ENCODE measurements around the gene CYREN.

The CYREN gene

DNA sequence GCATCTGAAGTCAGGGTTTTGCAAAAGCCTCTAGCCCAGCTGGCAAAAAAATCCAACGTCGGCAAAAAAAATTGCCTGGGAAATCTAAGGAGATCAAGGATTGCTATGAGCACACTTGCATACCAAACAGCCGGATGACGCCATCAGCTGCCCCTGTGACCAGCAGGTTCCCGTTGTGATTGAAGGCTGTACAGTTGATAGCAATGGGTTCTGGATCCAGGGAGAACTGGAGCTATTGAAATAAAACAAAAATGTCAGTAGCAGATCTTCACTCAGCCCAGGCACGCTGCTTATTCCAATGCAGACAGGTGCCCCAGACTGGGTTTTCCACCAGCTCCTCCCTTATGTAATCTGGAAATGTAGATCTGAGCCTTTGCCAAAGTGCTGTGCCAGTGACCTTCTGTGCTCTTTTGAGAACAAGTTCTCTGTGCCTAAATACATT lies 18.7 kb upstream of the CYREN start:
- H3K36me3 ChIP-seq (ENCODE audit: insufficient read depth, low read length) = peaks cover 16% of the 10 kb centered on the region; the same call in 1 of the 2 replicates
- no peak overlapping the region for H3K4me3 ChIP-seq (ENCODE audit: low read length, poor library complexity, severe bottlenecking)
- H3K9ac ChIP-seq (ENCODE audit: low read depth, low read length, poor library complexity, severe bottlenecking) = no peak overlapping the region
- TF ChIP-seq EZH2phosphoT487 (IDR thresholded peaks at IDR 0.05; ENCODE audit: borderline replicate concordance) = no peak
- TF ChIP-seq, protein P1, sequence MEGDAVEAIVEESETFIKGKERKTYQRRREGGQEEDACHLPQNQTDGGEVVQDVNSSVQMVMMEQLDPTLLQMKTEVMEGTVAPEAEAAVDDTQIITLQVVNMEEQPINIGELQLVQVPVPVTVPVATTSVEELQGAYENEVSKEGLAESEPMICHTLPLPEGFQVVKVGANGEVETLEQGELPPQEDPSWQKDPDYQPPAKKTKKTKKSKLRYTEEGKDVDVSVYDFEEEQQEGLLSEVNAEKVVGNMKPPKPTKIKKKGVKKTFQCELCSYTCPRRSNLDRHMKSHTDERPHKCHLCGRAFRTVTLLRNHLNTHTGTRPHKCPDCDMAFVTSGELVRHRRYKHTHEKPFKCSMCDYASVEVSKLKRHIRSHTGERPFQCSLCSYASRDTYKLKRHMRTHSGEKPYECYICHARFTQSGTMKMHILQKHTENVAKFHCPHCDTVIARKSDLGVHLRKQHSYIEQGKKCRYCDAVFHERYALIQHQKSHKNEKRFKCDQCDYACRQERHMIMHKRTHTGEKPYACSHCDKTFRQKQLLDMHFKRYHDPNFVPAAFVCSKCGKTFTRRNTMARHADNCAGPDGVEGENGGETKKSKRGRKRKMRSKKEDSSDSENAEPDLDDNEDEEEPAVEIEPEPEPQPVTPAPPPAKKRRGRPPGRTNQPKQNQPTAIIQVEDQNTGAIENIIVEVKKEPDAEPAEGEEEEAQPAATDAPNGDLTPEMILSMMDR (conservative IDR thresholded peaks at IDR 0.05; ENCODE audit: low read length) = no peak
- no peaks in the 10 kb centered on the region for H3K27me3 ChIP-seq (ENCODE audit: insufficient read depth, low read length, poor library complexity, severe bottlenecking)
- H3F3A ChIP-seq (ENCODE audit: low read depth) = no peaks in the 10 kb centered on the region
- H3K79me2 ChIP-seq (ENCODE audit: insufficient read depth, low read length) = no peaks in the 10 kb centered on the region
- H3K4me1 ChIP-seq (ENCODE audit: insufficient read depth, low read length, poor library complexity, severe bottlenecking) = peaks cover 6% of the 10 kb centered on the region
- H3K4me2 ChIP-seq (ENCODE audit: low read depth, low read length, poor library complexity, severe bottlenecking) = no peak overlapping the region
- no peak overlapping the region for H2AFZ ChIP-seq (ENCODE audit: low read length)
- H4K20me1 ChIP-seq (ENCODE audit: insufficient read depth, low read length, poor library complexity, severe bottlenecking) = no peaks in the 10 kb centered on the region
- H3K9me2 ChIP-seq (replicated peaks; ENCODE audit: low read depth, low read length) = no peaks in the 10 kb centered on the region
- no peaks in the 10 kb centered on the region for H3K9me3 ChIP-seq (ENCODE audit: insufficient read depth, low read depth, low read length)

DNA sequence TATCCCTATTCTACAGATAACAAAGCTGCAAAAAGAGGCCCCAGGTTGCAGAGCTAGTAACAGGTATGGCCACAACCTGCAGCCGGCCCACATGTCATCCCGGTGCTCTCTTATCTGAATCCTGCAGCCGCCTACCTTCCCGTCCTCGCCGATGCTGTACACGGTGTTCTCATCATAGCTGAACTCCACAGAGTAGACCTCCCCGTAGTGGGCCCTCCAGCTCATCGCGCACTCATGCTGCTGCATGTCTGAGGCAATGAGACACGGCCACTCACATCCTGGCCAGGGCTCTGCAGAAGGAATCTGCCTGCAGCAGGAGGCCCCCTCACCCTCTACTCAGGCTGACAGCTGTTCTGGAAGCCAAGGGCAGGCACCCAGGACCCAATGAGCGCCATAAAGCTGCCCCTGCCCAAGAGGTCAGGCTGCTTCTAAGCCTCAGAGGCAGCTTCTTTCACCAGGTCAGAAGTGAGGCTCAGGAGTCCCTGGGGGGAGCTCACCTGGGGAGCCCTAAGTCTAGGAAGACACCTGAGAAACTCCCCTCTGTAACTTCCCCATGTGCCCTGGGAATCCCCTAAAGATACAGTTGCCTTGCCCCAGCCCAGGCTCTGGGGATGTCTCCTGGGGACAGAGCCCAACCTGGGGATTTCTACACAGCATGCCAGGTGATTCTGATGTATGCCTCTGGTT lies 17.9 kb upstream of the CYREN start:
- H3K79me2 ChIP-seq (ENCODE audit: insufficient read depth, low read length) = no peaks in the 10 kb centered on the region
- TF ChIP-seq EZH2phosphoT487 (IDR thresholded peaks at IDR 0.05; ENCODE audit: borderline replicate concordance) = no peak
- TF ChIP-seq, protein P1 (conservative IDR thresholded peaks at IDR 0.05; ENCODE audit: low read length) = no peak
- no peak overlapping the region for H3K9ac ChIP-seq (ENCODE audit: low read depth, low read length, poor library complexity, severe bottlenecking)
- H3K27me3 ChIP-seq (ENCODE audit: insufficient read depth, low read length, poor library complexity, severe bottlenecking) = no peaks in the 10 kb centered on the region
- H3K36me3 ChIP-seq (ENCODE audit: insufficient read depth, low read length) = peaks cover 16% of the 10 kb centered on the region; the same call in 1 of the 2 replicates
- no peak overlapping the region for H3K4me2 ChIP-seq (ENCODE audit: low read depth, low read length, poor library complexity, severe bottlenecking)
- H4K20me1 ChIP-seq (ENCODE audit: insufficient read depth, low read length, poor library complexity, severe bottlenecking) = no peaks in the 10 kb centered on the region
- H3K9me3 ChIP-seq (ENCODE audit: insufficient read depth, low read depth, low read length) = no peaks in the 10 kb centered on the region
- H3K9me2 ChIP-seq (replicated peaks; ENCODE audit: low read depth, low read length) = no peaks in the 10 kb centered on the region
- H3F3A ChIP-seq (ENCODE audit: low read depth) = no peaks in the 10 kb centered on the region
- H2AFZ ChIP-seq (ENCODE audit: low read length) = no peak overlapping the region
- no peak overlapping the region for H3K4me3 ChIP-seq (ENCODE audit: low read length, poor library complexity, severe bottlenecking)
- H3K4me1 ChIP-seq (ENCODE audit: insufficient read depth, low read length, poor library complexity, severe bottlenecking) = peaks cover 6% of the 10 kb centered on the region

DNA sequence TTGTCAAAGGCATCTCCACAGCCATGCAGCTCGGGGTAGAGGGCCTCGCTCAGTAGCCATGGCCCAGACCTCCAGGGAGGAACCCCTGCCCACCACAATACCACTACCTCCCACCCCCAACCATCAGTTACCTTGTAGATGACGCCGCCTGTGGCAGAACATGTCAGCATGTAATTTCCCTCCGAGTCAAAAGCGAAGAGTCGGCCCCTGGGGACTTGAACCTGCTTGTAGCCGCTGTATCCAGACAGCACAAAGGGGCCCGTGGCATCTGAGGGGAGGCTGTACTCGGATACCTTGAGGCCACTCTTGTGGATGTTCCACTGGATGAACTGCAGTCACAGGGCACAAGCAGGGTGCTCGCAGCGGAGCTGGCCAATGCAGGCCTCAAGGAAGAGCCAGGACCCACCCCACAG lies 16.3 kb upstream of the CYREN start:
- H3K4me2 ChIP-seq (ENCODE audit: low read depth, low read length, poor library complexity, severe bottlenecking) = no peak overlapping the region

More for the DNA sequence above, 16.3 kb upstream of the CYREN start:
- Histone ChIP-seq H4K20me1 (ENCODE audit: insufficient read depth, low read length, poor library complexity, severe bottlenecking) (no peaks in the 10 kb centered on the region), H2AFZ (ENCODE audit: low read length) (no peak overlapping the region), H3K9me3 (ENCODE audit: insufficient read depth, low read depth, low read length) (peaks cover 7% of the 10 kb centered on the region; the same call in 1 of the 2 replicates), H3K9me2 (replicated peaks; ENCODE audit: low read depth, low read length) (no peaks in the 10 kb centered on the region), H3K4me1 (ENCODE audit: insufficient read depth, low read length, poor library complexity, severe bottlenecking) (peaks cover 6% of the 10 kb centered on the region), H3K36me3 (ENCODE audit: insufficient read depth, low read length) (peaks cover 16% of the 10 kb centered on the region; the same call in 1 of the 2 replicates), H3K4me3 (ENCODE audit: low read length, poor library complexity, severe bottlenecking) (no peak overlapping the region), H3K9ac (ENCODE audit: low read depth, low read length, poor library complexity, severe bottlenecking) (no peak overlapping the region), H3K27me3 (ENCODE audit: insufficient read depth, low read length, poor library complexity, severe bottlenecking) (no peaks in the 10 kb centered on the region), H3F3A (ENCODE audit: low read depth) (no peaks in the 10 kb centered on the region), H3K79me2 (ENCODE audit: insufficient read depth, low read length) (no peaks in the 10 kb centered on the region)
- TF ChIP-seq EZH2phosphoT487 (IDR thresholded peaks at IDR 0.05; ENCODE audit: borderline replicate concordance) = no peak
- TF ChIP-seq, protein P1 (conservative IDR thresholded peaks at IDR 0.05; ENCODE audit: low read length) = no peak
